SK-N-SH treated with all-trans-retinoic acid at 6 μM for 48 hours (cell line): ENCODE measurements around the gene RECQL5.

Experiments used
- ARNTL ChIP-seq: fragments of 450-650 bp; formaldehyde crosslinking; IDR thresholded peaks from 2 replicates; pipeline ENCODE4 v1.5.0; 2020; ENCODE audit warnings: low read depth, mild to moderate bottlenecking, moderate library complexity, borderline replicate concordance
- CSDC2 ChIP-seq: fragments of 250-450 bp; sonication (Bioruptor Pico); IDR thresholded peaks from 2 replicates; pipeline ENCODE4 v1.5.0; 2020; ENCODE audit warnings: mild to moderate bottlenecking, moderate library complexity
- GLIS3 ChIP-seq: fragments of 250-450 bp; sonication (Bioruptor Pico); IDR thresholded peaks from 2 replicates; pipeline ENCODE4 v1.5.0; 2020; ENCODE audit warnings: mild to moderate bottlenecking, moderate library complexity
- ISL1 ChIP-seq: fragments of 250-450 bp; sonication (Bioruptor Pico); IDR thresholded peaks from 2 replicates; pipeline ENCODE4 v2.1.2; 2022; ENCODE audit warnings: mild to moderate bottlenecking, moderate library complexity
- POU6F1 ChIP-seq: fragments of 250-450 bp; sonication (Bioruptor Pico); IDR thresholded peaks from 2 replicates; pipeline ENCODE4 v1.8.0; 2021; ENCODE audit warnings: low read depth, mild to moderate bottlenecking, moderate library complexity, borderline replicate concordance
- RARB ChIP-seq: fragments of 250-450 bp; sonication (Bioruptor Pico); IDR thresholded peaks from 2 replicates; pipeline ENCODE4 v1.8.0; 2021; ENCODE audit warnings: mild to moderate bottlenecking, moderate library complexity
- TCF4 ChIP-seq: fragments of 250-450 bp; sonication (Bioruptor Pico); IDR thresholded peaks from 2 replicates; pipeline ENCODE4 v1.8.0; 2021; ENCODE audit warnings: mild to moderate bottlenecking, moderate library complexity, borderline replicate concordance
- TOX ChIP-seq: fragments of 250-450 bp; sonication (Bioruptor Pico); IDR thresholded peaks from 2 replicates; pipeline ENCODE4 v1.8.0; 2021; ENCODE audit warnings: mild to moderate bottlenecking, moderate library complexity, borderline replicate concordance
- ZNF565 ChIP-seq: fragments of 450-650 bp; formaldehyde crosslinking; conservative IDR thresholded peaks from 2 replicates; pipeline ENCODE4 v1.5.0; 2020; ENCODE audit warnings: low read depth, mild to moderate bottlenecking, moderate library complexity
- ZNF70 ChIP-seq: fragments of 450-650 bp; formaldehyde crosslinking; IDR thresholded peaks from 2 replicates; pipeline ENCODE4 v1.5.0; 2020; ENCODE audit warnings: mild to moderate bottlenecking, moderate library complexity
- ZNF8 ChIP-seq: fragments of 450-650 bp; formaldehyde crosslinking; IDR thresholded peaks from 2 replicates; pipeline ENCODE4 v1.5.0; 2020; ENCODE audit warnings: mild to moderate bottlenecking, moderate library complexity
- TF ChIP-seq, protein P1 (sequence below): fragments of 250-450 bp; sonication (Bioruptor Pico); IDR thresholded peaks from 2 replicates; pipeline ENCODE4 v1.5.1; 2021; ENCODE audit warnings: mild to moderate bottlenecking, moderate library complexity

GRCh38 chr17:75646638-75646992, 20.3 kb downstream of the RECQL5 start:
- TF ChIP-seq ZNF565, result no peak
- TF ChIP-seq CSDC2 (CRISPR knock-in tag), result no peak
- TF ChIP-seq RARB (CRISPR knock-in tag), result no peak
- no peak for TF ChIP-seq ARNTL (CRISPR knock-in tag)
- no peak for TF ChIP-seq POU6F1 (CRISPR knock-in tag)
- TF ChIP-seq ZNF70, result no peak
- TF ChIP-seq, protein P1, sequence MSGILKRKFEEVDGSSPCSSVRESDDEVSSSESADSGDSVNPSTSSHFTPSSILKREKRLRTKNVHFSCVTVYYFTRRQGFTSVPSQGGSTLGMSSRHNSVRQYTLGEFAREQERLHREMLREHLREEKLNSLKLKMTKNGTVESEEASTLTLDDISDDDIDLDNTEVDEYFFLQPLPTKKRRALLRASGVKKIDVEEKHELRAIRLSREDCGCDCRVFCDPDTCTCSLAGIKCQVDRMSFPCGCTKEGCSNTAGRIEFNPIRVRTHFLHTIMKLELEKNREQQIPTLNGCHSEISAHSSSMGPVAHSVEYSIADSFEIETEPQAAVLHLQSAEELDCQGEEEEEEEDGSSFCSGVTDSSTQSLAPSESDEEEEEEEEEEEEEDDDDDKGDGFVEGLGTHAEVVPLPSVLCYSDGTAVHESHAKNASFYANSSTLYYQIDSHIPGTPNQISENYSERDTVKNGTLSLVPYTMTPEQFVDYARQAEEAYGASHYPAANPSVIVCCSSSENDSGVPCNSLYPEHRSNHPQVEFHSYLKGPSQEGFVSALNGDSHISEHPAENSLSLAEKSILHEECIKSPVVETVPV (CRISPR knock-in tag), result no peak
- TF ChIP-seq TOX (CRISPR knock-in tag), result no peak
- no peak for TF ChIP-seq ISL1 (CRISPR knock-in tag)
- no peak for TF ChIP-seq TCF4 (CRISPR knock-in tag)
- no peak for TF ChIP-seq ZNF8 (CRISPR knock-in tag)
- no peak for TF ChIP-seq GLIS3 (CRISPR knock-in tag)
